SH-SY5Y (cell line): Measurements from ENCODE around the gene CAMK2G.

ENCODE experiments used
- GATA2 ChIP-seq: IDR thresholded peaks from 2 replicates; pipeline ENCODE4 v1.6.1; 2011; ENCODE audit warnings: mild to moderate bottlenecking, low read depth, low read length
- GATA3 ChIP-seq: IDR thresholded peaks from 2 replicates; pipeline ENCODE4 v1.6.1; 2011; ENCODE audit warnings: low read depth, mild to moderate bottlenecking, low read length, moderate library complexity

CAMK2G gene

DNA sequence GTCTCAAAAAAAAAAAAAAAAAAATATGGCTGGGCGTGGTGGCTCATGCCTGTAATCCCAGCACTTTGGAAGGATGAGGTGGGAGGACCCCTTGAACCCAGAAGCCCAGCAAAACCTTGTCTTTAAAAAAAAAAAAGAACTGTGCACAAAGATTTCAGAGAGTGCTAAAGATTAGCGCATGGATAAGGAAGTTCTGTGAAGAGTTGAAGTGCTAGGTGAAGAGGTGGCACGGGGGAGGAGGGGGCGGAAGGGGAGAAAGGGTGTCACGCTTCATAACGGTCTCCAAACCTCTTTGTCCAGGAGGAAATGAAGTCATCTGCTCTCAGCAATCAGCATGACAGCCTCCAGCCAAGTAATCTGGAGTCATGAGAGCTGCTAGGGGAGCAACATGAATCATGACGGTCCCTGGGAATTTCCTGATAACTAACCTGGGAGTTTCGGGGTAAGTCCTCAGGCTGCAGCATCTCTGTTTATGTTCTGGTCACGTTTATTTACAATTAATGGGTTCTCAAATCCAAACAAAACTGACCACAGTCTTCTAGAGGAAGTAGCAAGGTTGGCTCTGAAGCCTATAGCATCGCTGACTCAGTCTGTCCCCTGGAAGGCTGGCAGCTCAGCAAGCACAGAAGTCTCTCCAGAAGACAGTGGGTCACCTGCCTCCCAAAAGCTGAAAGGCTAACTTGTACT lies 34.6 kb upstream of the CAMK2G start:
- TF ChIP-seq GATA3 (no peak), GATA2 (no peak)

DNA sequence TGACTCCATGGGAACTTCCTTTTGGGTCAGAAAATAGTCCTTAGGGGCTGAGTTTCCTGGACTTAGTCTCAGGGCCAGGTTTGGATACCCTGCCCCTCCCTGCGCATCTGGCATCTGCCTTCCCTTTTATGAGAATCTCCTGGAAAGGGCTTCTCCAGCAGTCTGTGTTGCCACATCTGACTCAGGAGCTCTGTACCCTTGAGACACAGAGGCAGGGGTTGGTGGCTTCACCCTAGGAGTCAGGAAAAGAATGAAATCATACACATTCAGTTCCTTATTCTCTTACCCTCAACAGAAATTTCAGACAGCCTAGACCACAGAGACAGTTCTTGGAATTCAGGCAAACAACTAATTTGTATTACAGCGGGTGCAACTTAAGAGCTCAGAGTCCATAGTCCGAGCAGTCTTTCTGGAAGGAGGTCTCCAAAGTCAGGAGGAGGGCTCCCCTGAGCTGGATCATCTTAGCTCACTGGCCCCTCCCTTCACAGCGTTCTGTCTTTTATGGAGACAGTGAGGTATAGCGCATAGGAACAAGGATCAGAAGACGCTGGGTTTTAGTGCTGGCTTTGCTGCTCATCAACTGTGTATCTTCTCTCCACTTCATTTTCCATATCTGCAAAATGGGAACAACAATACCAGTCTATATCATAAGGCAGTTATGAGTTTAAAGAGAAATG lies 33.6 kb upstream of the CAMK2G start:
- TF ChIP-seq GATA3 (no peak), GATA2 (no peak)

DNA sequence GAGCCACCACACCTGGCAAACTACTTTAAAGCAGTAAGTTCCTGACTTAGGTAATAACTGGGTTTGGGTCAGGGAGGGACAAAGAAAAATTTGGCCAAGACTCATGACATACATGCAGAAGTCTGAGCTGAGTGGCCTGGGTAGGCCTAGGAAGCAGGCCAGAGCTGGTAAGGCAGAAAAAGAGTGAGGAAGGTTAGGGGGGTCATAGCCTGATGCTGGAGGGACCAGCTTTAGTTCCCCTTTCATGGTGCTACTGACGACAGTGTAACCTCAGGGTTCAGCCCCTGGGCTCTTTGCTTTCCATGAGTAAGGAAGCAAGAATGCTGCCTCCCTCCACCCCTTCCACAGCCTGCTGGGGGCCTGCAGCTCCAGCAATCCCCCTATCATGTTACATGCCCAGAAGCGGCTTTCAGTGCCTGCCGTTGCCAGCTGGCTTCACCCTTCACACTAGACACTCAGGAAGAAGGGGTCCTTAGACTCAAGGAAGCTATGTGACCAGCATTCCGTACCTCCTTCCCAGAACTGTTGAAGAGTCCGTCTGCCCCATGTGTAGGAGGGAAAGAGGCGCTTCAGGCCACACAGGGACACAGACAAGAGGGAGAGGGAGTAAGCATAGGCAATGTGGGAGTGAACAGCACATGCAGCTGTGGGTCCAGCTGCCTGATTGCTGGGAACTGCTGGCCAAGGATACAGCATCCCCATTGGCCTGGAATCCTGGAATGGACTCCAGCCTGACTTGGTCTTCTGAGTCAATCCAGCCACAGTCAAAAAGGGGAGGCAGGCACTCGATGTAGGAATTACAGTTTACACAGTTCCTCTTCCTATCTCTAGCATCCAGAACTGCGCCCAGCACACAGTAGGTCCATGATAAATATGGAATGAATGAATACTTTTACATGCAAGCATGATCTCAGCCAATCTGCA lies 32.4 kb upstream of the CAMK2G start:
- TF ChIP-seq GATA3 (no peak), GATA2 (no peak)

DNA sequence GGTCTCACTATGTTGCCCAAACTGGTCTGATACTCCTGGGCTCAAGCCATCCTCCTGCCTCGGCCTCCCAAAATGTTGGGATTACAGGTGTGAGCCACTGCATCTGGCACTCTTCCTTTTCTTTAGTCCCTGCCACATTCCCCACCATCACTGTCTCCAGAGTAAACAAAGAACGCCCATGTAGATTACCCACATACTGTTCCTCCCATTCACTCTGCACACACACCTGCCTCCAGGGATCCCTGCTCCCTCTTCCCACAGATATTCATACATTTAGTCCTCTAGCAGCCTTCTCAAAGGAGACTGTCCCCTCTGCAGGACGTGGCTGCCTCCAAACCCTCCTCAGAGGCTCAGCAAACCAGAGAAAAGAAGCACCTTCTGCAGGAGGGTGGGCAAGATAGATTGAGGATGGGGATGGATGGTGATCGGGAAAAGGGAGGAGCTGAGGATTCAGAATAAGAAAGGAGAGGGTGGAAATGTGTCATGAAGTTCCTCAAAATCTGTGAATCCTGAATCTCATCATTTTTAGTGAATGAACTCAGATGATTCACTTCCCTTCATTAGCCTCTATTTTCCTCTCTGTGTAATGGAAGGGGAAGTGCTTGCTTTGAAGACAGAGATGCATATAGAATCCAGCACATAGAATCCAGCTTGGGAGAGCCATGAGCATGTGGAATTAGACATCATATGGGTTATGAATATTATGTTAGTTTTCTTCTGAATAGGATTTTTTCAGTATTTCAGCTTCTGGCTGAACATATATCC lies 31.1 kb upstream of the CAMK2G start:
- TF ChIP-seq GATA2 = no peak

DNA sequence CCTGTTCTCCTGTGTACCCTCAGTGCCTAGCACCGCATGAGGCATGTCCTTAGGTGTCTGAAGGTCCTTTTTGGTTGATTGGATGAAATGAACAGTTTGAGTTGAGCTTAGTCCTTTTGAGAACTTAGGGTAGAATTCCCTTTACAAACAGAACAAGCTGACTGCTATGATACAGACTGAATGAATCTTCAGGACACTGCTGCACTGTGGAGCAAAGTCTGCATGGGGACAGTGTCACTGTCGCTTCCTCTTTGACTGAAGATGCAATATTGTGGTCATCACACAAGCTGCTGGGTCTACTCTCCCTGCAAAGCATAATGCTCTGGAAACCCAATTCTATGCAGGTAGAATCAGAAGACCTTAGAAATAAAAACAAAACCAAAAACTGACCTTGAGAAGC lies 28.0 kb upstream of the CAMK2G start:
- TF ChIP-seq GATA2 (no peak), GATA3 (no peak)

DNA sequence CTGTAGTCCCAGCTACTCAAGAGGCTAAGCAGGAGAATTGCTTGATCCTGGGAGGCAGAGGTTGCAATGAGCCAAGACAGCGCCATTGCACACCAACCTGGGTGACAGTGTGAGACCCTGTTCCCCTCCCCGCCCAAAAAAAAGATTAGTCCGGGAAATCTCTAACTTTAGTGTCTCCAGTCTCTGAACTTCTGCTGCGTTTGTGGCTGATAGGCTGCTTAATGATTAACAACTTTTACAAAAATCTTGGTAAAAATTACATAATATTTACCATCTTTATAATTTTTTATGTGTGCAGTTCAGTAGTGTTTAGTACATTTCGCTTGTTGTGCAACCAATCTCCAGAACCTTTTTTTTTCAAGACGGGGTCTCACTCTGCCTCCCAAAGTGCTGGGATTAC lies 26.9 kb upstream of the CAMK2G start:
- TF ChIP-seq GATA3 = no peak
- TF ChIP-seq GATA2 = no peak

DNA sequence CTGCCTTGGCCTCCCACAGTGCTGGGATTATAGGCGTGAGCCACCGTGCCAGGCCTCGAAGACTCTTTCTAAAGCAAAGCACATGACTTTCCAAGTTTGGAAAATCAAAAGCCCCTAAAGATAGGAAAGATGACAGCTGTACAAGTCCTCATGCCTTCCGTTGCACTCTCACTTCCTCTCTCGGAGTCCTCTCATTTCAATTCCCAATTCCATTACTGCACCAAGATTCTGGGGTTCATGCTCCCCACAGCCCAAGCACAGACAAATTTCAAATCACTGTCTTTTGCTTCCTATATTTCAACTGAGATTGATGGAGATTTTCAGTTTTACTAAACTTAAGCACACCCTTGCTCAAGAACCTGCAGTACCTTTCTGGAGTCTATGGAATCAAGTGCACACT lies 25.7 kb upstream of the CAMK2G start:
- TF ChIP-seq GATA3 (no peak), GATA2 (no peak)

DNA sequence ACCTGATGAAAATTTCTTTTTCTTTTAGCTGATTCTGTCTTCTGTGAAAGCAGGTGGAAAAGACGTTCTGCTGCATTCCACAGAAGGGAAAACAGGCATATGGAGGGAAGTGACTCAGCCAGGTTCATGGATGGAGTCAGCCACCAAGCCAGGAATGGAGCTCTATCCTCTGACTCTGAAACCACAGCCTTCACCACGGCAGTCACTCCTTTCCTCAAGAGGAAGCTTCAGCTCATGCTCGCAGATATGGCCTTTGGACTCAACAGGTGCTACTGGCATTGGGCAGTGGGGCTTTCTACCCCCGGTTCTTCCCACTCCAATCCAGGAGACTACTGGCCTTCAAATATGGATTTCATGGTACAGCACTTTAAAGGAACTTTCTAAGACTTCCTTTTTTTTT lies 25.1 kb upstream of the CAMK2G start:
- TF ChIP-seq GATA3 (no peak), GATA2 (no peak)

DNA sequence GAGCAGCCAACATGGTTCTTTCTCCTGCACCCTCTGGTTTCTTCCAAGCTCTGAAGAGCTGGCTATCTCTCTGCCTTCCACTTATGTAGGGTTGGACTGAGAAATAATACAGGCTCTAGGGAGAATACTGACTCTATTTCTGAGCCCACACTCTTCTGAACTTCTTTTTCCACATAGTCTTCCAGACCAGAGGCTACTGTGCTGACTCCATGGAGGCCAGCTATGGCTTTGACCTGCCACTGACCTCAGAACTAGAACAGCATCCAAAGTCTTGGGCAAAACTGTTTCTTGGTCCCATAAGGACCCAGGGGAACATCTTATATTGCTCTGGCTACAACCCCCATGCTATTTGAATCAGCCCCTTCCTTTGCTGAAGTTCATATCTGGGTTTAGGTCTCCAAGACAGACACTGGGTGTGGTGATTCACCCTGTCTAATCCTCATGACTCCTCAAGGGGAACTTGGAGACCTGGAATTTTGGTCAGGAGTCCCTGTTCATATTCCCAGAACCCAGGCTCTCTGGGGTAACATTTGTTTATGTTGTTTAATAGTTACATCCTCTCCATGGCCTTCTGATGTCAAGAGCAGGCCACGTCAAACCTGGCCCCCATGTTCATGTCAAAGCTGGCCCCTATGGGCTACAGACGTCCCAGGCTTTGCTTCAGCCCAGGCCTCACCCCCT lies 24.5 kb upstream of the CAMK2G start:
- no peak for TF ChIP-seq GATA3
- TF ChIP-seq GATA2 = no peak

DNA sequence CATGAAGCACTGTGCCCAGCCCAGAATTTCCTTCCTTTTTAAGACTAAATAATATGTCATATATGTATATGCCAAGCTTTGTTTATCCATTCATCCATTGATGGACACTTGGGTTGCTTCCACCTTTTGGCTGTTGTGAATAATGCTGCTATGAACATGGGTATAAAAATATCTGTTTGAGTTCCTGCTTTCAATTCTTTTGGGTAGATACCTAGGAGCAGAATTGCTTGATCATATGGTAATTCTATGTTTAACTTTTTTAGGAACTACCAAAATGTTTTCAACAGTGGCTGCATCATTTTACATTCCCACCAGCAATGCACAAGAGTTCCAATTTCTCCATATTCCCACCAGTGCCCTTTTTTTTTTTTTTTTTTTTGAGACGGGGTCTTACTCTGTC lies 23.3 kb upstream of the CAMK2G start:
- TF ChIP-seq GATA3 (no peak), GATA2 (no peak)

DNA sequence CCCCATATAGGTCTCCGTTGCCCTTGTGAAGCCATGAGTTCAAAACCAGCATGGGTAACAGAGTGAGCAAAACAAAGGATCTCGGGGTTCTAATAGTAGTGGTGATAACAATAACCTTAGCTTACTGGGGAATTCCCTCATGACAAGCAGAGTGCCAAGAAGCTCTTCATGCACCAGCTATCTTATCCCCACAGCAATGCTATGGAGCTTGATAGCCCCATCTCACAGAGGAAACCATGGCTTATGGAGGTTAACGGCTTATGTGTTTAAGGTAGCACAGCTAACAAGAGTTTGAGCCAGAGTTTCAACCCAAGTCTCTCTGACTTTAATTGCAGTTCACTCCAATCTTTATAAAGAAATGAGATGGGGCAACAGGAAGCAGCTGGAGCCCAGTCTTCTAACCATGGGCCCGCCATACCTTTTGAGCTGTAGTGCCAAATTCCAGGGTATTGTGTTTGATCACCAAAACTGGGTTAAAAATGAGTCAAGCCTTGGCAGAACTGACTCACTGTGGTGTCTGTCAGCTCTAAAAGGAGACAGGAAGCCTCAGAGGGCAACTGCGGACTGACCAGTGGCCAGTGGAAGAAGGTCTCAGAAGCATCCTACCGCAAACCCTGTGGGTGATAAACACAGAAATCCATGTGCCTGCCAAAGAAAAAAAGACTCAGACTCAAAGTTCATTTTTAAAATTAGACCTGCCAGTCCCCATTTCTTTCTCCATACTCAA lies 20.1 kb upstream of the CAMK2G start:
- TF ChIP-seq GATA2 (no peak), GATA3 (no peak)

DNA sequence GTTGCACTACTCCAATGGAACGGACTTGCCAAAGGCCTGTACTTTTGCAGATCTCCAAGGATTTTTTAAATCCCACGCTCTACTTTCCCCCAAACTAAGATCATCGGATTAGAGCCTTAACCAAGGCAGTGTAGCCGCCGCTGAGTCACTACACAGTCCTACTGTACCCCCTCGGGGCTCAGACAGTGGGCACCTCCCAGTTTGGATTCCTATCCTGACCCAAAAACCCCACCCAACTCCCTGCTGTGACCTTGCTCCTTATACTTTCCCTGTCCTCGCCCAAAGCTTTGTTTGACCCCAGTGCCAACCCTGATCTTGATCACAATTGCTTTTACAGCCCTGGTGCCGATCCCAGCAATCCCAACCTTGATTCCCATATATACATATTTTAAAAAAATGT lies 19.1 kb upstream of the CAMK2G start:
- TF ChIP-seq GATA2 (no peak), GATA3 (no peak)

DNA sequence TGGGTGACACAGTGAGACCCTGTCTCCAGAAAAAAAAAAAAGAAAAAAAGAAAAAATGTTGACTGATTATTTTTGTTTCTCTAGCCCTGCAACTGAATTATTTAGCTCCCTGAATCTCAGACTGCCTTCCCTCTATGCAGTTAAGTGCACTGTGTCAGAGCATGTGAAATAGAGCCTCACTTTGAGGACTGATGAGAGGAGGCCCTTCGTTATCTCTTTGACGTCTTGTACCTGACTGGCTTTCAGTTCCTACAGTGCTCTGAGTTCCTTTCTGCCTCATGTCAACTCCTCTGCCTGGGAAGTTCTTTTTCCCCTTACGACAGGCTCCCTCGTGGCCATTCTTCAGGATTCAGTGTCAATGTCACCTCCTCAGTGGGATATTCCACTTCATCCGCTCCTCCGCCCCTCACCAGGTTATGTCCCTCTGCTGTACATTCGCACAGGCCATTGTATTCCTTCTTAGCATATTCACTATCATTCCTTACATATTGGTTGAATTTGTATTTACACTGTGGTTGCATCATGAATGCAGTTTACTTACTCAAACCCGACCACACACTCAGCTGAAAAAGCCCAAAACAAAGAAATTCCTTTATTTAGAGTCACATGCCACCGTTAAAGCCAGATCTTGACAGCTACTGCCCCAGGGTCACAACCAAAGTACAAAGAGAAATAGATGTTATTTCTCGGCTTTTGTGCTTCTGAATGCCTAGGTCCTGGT lies 18.1 kb upstream of the CAMK2G start:
- TF ChIP-seq GATA2 = no peak
- TF ChIP-seq GATA3 = no peak
